Body of pancreas (tissue), 4 donors: ENCODE results near the gene HORMAD1. TPM values are rescaled to one million over a fixed set of nuclear protein-coding genes. Genes with fewer than 3 reads are reported as not detected.

Source experiments
- ATAC-seq: fragments of 150-250 bp; one replicate; pipeline ENCODE4 v1.9.1; 2016
- DNase-seq, 4 donors: peaks; one replicate each; pipeline ENCODE4 v3.0.0-alpha.2; 2019
- H3K27ac ChIP-seq, 4 donors: fragments of 200-600 bp; sonication (generic); 1 replicate in 3 of 4; 2 replicates in 1 of 4; pipeline versions ENCODE4 v1.5.1 to v1.6.1; 2016 to 2019; ENCODE audit warnings: mild to moderate bottlenecking in 1 of 4, mixed read lengths in 1 of 4, moderate library complexity in 1 of 4
- H3K27me3 ChIP-seq, 2 donors: fragments of 200-600 bp; sonication (generic); one replicate each; pipeline ENCODE4 v1.6.0; 2016; ENCODE audit warnings: mild to moderate bottlenecking in 1 of 2
- H3K36me3 ChIP-seq, 2 donors: fragments of 200-600 bp; sonication (generic); replicated peaks in 1 of 2; 2 replicates each; pipeline ENCODE4 v1.5.1; 2016; ENCODE audit warnings: low read depth in 2 of 2; ENCODE audit not compliant: insufficient read depth in 1 of 2
- H3K4me1 ChIP-seq: fragments of 200-600 bp; sonication (generic); one replicate; pipeline ENCODE4 v1.6.0; 2016
- H3K4me3 ChIP-seq, 2 donors: fragments of 200-600 bp; sonication (generic); 1 replicate in 1 of 2; 2 replicates in 1 of 2; pipeline ENCODE4 v1.5.1; 2016 to 2019
- H3K9me3 ChIP-seq, 3 donors: fragments of 200-600 bp; sonication (generic); 1 replicate in 2 of 3; 2 replicates in 1 of 3; pipeline ENCODE4 v1.5.1; 2016
- CTCF ChIP-seq, 7 experiments: fragments of 450-650 bp in 4 of 7; fragments of 200-600 bp in 3 of 7; sonication (generic) in 3 of 7; IDR thresholded peaks; one replicate each; pipeline ENCODE4 v1.5.1; 2016 to 2019; ENCODE audit warnings: antibody characterized with exemption in 7 of 7
- POLR2A ChIP-seq, 3 donors: fragments of 450-650 bp; IDR thresholded peaks; one replicate each; pipeline ENCODE4 v1.6.1; 2016; ENCODE audit warnings: antibody characterized with exemption in 3 of 3, mild to moderate bottlenecking in 2 of 3
- WGBS, 2 donors: methylation state at CpG; one replicate each; pipeline ENCODE4 v1.1.5; 2017; 5-methylcytosine and 5-hydroxymethylcytosine counted together
- intact Hi-C: fragments of 100-400 bp; cut with DNase I; formaldehyde crosslinking; loops from one replicate; pipeline ENCODE4 v1.15.1; 2023
- total RNA-seq, 2 donors: library from RNA; depleted of rRNA; stranded (reverse); fragments of >200 nt; gene quantifications; one replicate each; pipeline ENCODE4 v1.1.0, GENCODE V29; 2016

HORMAD1 gene
- total RNA-seq, 2 donors from 2014 or later = not detected

DNA sequence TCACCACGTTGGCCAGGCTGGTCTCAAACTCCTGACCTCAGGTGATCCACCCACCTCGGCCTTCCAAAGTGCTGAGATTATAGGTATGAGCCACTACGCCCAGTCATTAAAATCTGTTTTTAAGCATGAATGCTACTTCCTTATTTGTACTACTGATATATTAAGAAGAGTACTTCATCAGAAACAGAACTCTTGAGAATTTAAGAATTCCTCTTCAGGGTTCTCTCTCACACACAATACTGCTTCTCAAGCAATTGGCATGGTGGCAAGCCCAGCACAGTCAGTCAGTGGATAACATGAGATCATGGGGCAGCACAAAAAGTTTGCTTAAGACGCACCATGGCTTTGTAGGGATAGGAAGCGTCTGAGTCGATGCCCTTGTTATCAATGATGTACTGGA, 30.7 kb upstream of the HORMAD1 start:
- Histone ChIP-seq H3K4me3 (no peak overlapping the region), H3K27ac (no peak overlapping the region), H3K36me3 (peaks cover 0 to 2% of the 10 kb centered on the region in 2 donors), H3K9me3 (no peaks in the 10 kb centered on the region), H3K27me3 (no peaks in the 10 kb centered on the region), H3K4me1 (no peaks in the 10 kb centered on the region)
- no peak for TF ChIP-seq CTCF (IDR thresholded peaks at IDR 0.05)
- no peak for TF ChIP-seq POLR2A (IDR thresholded peaks at IDR 0.05)
- intact Hi-C loops = no loop called here
- ATAC-seq = no peak
- 81 to 83% methylated on average over 6 of the region's 6 CpGs for WGBS, 2 donors
- no peak for DNase-seq

DNA sequence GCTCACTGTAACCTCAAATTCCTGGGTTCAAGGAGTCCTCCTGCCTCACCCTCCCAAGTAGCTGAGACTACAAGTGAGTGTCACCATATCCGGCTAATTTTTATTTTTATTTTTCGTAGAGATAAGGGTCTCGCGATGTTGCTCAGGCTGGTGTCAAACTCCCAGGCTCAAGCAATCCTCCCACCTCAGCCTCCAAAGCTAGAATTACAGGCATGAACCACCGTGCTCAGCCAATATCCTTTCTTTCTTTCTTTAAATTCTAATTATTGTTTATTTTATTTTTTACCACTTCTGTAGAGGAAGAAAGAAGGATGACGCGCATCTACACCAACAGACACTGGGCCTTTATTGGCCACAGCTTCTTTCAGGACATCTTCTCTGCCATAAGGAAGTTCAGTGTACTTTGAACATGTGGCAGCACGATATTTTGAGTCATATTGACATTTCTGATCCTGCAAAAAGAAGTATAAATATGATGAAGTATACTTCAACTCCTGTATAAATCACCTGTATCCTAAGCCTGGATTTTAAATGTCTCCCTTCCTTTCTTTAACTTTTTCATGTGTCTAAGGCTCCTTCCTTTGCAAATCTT, 29.1 kb upstream of the HORMAD1 start:
- H3K36me3 ChIP-seq = no peaks in the 10 kb centered on the region
- H3K9me3 ChIP-seq = no peaks in the 10 kb centered on the region
- TF ChIP-seq CTCF (IDR thresholded peaks at IDR 0.05) (no peak), POLR2A (IDR thresholded peaks at IDR 0.05) (no peak)
- DNase-seq (no peak), ATAC-seq (no peak)
- intact Hi-C loops = no loop called here
- H3K4me1 ChIP-seq = no peaks in the 10 kb centered on the region
- WGBS, 2 donors = 85 to 89% methylated on average over 8 of the region's 8 CpGs
- no peak overlapping the region for H3K27ac ChIP-seq
- no peaks in the 10 kb centered on the region for H3K27me3 ChIP-seq
- no peak overlapping the region for H3K4me3 ChIP-seq

DNA sequence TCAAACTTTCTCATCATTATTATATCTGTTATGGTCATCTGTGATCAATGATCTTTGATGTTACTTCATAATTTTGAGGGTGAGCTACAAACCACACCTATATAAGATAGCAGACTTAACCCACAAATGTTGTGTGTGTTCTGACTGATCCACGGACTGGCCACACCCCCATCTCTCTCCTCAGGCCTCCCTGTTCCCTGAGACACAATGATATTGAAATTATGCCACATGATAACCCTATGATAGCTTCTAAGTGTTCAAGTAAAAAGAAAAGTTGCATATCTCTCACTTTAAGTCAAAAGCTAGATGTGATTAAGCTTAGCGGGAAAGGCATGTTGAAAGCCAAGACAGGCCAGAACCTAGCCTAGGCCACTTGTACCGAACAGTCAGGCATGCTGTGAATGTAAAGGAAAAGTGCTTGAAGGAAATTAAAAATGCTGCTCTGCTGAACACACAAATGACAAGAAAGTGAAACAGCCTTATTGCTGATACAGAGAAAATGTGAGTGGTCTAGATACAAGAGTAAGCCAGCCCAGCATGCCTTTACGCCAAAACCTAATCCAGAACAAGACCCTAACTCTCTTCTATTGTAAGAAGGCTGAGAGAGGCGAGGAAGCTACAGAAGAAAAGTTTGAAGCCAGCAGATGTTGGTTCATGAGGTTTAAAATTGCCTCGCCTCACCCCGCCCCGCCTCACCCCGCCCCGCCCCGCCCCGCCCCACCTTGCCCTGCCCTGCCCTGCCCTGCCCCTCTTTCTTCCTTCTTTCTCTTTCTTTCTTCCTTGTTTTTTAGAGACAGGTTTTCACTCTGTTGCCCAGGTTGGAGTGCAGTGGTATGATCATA, 28.4 kb upstream of the HORMAD1 start:
- WGBS, 2 donors = 85 to 88% methylated on average over 12 of the region's 12 CpGs
- intact Hi-C loops = no loop called here
- H3K27me3 ChIP-seq = no peaks in the 10 kb centered on the region
- H3K27ac ChIP-seq = no peak overlapping the region
- H3K4me3 ChIP-seq = no peak overlapping the region
- ATAC-seq (no peak), DNase-seq (no peak)
- H3K9me3 ChIP-seq = no peaks in the 10 kb centered on the region
- no peak for TF ChIP-seq CTCF (IDR thresholded peaks at IDR 0.05)
- no peak for TF ChIP-seq POLR2A (IDR thresholded peaks at IDR 0.05)
- H3K4me1 ChIP-seq = no peaks in the 10 kb centered on the region
- H3K36me3 ChIP-seq = no peaks in the 10 kb centered on the region

GRCh38 chr1:150730130-150730721, 9.5 kb upstream of the HORMAD1 start:
- H3K27me3 ChIP-seq = no peaks in the 10 kb centered on the region
- DNase-seq (no peak), ATAC-seq (no peak)
- H3K4me3 ChIP-seq = no peak overlapping the region
- H3K27ac ChIP-seq = no peak overlapping the region
- no peaks in the 10 kb centered on the region for H3K4me1 ChIP-seq
- WGBS, 2 donors = 73 to 84% methylated on average over 3 of the region's 3 CpGs
- no peaks in the 10 kb centered on the region for H3K9me3 ChIP-seq
- intact Hi-C loops = no loop called here
- H3K36me3 ChIP-seq = no peaks in the 10 kb centered on the region
- no peak for TF ChIP-seq CTCF (IDR thresholded peaks at IDR 0.05)
- no peak for TF ChIP-seq POLR2A (IDR thresholded peaks at IDR 0.05)
